C4-2B (cell line): ENCODE results near the gene CLIP2.

Source experiments
- CTCF ChIP-seq: fragments of 450-650 bp; conservative IDR thresholded peaks from 2 replicates; pipeline ENCODE4 v1.5.1; 2017; ENCODE audit warnings: mild to moderate bottlenecking
- ZFX ChIP-seq: fragments of 450-650 bp; IDR thresholded peaks from 2 replicates; pipeline ENCODE4 v1.6.1; 2017

- TF ChIP-seq CTCF = no peak
- no peak for TF ChIP-seq ZFX
These were observed 32.5 kb upstream of the CLIP2 start for GRCh38 chr7:74256491-74257408.
